GM12878 (cell line): ENCODE results near the gene STAT5A. TPM values are rescaled to one million over a fixed set of nuclear protein-coding genes. Genes with fewer than 3 reads are reported as not detected.

Experiments
- BCL11A ChIP-seq: IDR thresholded peaks from 2 replicates; pipeline ENCODE4 v1.6.1; 2011; ENCODE audit warnings: low read depth, low read length
- BHLHE40 ChIP-seq, 2 experiments: fragments of 450-650 bp in 1 of 2; IDR thresholded peaks; 2 replicates each; pipeline ENCODE4 v1.6.1; 2011 to 2017; ENCODE audit warnings: low read depth in 2 of 2, borderline replicate concordance in 1 of 2, improper control_type of control experiment in 1 of 2, low read length in 1 of 2, mild to moderate bottlenecking in 1 of 2
- CREM ChIP-seq: IDR thresholded peaks from 2 replicates; pipeline ENCODE4 v1.6.1; 2014; ENCODE audit warnings: antibody characterized with exemption, low read depth
- EGR1 ChIP-seq, 2 experiments: IDR thresholded peaks; 1 replicate in 1 of 2; 2 replicates in 1 of 2; pipeline ENCODE4 v1.6.1; 2011 to 2012; ENCODE audit warnings: low read depth in 2 of 2, low read length in 2 of 2, borderline replicate concordance in 1 of 2, mild to moderate bottlenecking in 1 of 2, moderate library complexity in 1 of 2
- IKZF2 ChIP-seq, 2 experiments: fragments of 450-650 bp; IDR thresholded peaks; 2 replicates each; pipeline ENCODE4 v1.6.1; 2017; ENCODE audit warnings: mild to moderate bottlenecking in 2 of 2, moderate library complexity in 2 of 2
- KDM1A ChIP-seq: fragments of 200-600 bp; sonication (generic); IDR thresholded peaks from 2 replicates; pipeline ENCODE4 v1.6.1; 2016; ENCODE audit warnings: borderline replicate concordance
- MTA2 ChIP-seq: fragments of 450-650 bp; IDR thresholded peaks from 2 replicates; pipeline ENCODE4 v1.6.1; 2016; ENCODE audit warnings: low read depth, mild to moderate bottlenecking, moderate library complexity
- NR2C1 ChIP-seq: fragments of 450-650 bp; IDR thresholded peaks from 2 replicates; pipeline ENCODE4 v1.6.1; 2017; ENCODE audit warnings: antibody characterized with exemption, mild to moderate bottlenecking, moderate library complexity
- NR2C2 ChIP-seq: IDR thresholded peaks from 2 replicates; pipeline ENCODE4 v1.6.1; 2011; ENCODE audit warnings: borderline replicate concordance, low read depth; ENCODE audit not compliant: control insufficient read depth, insufficient read length
- NRF1 ChIP-seq: conservative IDR thresholded peaks from 2 replicates; pipeline ENCODE4 v1.6.1; 2011; ENCODE audit warnings: mild to moderate bottlenecking, low read depth, low read length, improper control_type of control experiment
- PML ChIP-seq: IDR thresholded peaks from 2 replicates; pipeline ENCODE4 v1.6.1; 2012; ENCODE audit warnings: low read length, inconsistent platforms
- POLR2AphosphoS2 ChIP-seq: IDR thresholded peaks from 2 replicates; pipeline ENCODE4 v1.6.1; 2011; ENCODE audit warnings: low read depth, mild to moderate bottlenecking, low read length, improper control_type of control experiment, moderate library complexity
- RAD51 ChIP-seq: fragments of 450-650 bp; IDR thresholded peaks from 2 replicates; pipeline ENCODE4 v1.6.1; 2016; ENCODE audit warnings: moderate library complexity, mild to moderate bottlenecking, inconsistent platforms
- RELA ChIP-seq: fragments of 450-650 bp; IDR thresholded peaks from 2 replicates; pipeline ENCODE4 v1.8.0; 2014; ENCODE audit warnings: borderline replicate concordance; ENCODE audit not compliant: partially characterized antibody
- SIX5 ChIP-seq: IDR thresholded peaks from 2 replicates; pipeline ENCODE4 v1.6.1; 2011; ENCODE audit warnings: mild to moderate bottlenecking, low read depth, low read length, moderate library complexity; ENCODE audit not compliant: severe bottlenecking
- SMAD1 ChIP-seq: fragments of 450-650 bp; IDR thresholded peaks from 2 replicates; pipeline ENCODE4 v1.6.1; 2018; ENCODE audit warnings: mild to moderate bottlenecking, low read depth; ENCODE audit not compliant: partially characterized antibody
- SMARCA5 ChIP-seq: fragments of 450-650 bp; IDR thresholded peaks from 2 replicates; pipeline ENCODE4 v1.6.1; 2017; ENCODE audit warnings: mild to moderate bottlenecking
- SP1 ChIP-seq: IDR thresholded peaks from one replicate; pipeline ENCODE4 v1.6.1; 2011; ENCODE audit warnings: low read depth, low read length
- SREBF2 ChIP-seq: IDR thresholded peaks from 2 replicates; pipeline ENCODE4 v1.6.1; 2012; ENCODE audit warnings: mild to moderate bottlenecking, low read length
- SUZ12 ChIP-seq: fragments of 200-600 bp; sonication (generic); IDR thresholded peaks from one replicate; pipeline ENCODE4 v1.6.1; 2018; ENCODE audit warnings: antibody characterized with exemption, mild to moderate bottlenecking; ENCODE audit not compliant: unreplicated experiment
- ZNF207 ChIP-seq: fragments of 450-650 bp; IDR thresholded peaks from 2 replicates; pipeline ENCODE4 v1.6.1; 2014; ENCODE audit warnings: antibody characterized with exemption, mild to moderate bottlenecking, borderline replicate concordance
- ZNF24 ChIP-seq: fragments of 450-650 bp; IDR thresholded peaks from 2 replicates; pipeline ENCODE4 v1.6.1; 2017; ENCODE audit warnings: antibody characterized with exemption, mild to moderate bottlenecking
- ZNF274 ChIP-seq: IDR thresholded peaks from one replicate; pipeline ENCODE4 v1.8.0; 2011; ENCODE audit not compliant: insufficient read length, insufficient read depth
- ZZZ3 ChIP-seq: IDR thresholded peaks from 2 replicates; pipeline ENCODE4 v1.6.1; 2011; ENCODE audit warnings: low read depth; ENCODE audit not compliant: control insufficient read depth, insufficient read length
- polyA plus RNA-seq, 11 experiments: library from polyadenylated mRNA; depleted of rRNA in 4 of 11; unstranded in 6 of 11; stranded (reverse) in 5 of 11; fragments of >200 nt; fragmentation: Nextera tagmentation in 4 of 11; fragmentation: Illumina TruSeq in 1 of 11; extraction: Ambion mirVana in 4 of 11; extraction: Trizol in 1 of 11; gene quantifications; 1 replicate in 1 of 11; 2 replicates in 10 of 11; pipeline versions ENCODE4 v1.2.1 to v1.2.3, GENCODE V29; 2011 to 2016; ENCODE audit warnings: inconsistent platforms in 2 of 11, missing spikeins in 2 of 11, low read depth in 1 of 11
- total RNA-seq, 4 experiments: library from RNA; depleted of rRNA in 3 of 4; stranded (reverse); fragments of >200 nt in 3 of 4; fragmentation: Illumina TruSeq in 1 of 4; extraction: Trizol in 1 of 4; gene quantifications; 2 replicates each; pipeline versions ENCODE4 v1.2.1 to v1.2.3, GENCODE V29; 2013 to 2021
- TF ChIP-seq, protein P1 (sequence below): IDR thresholded peaks from 2 replicates; pipeline ENCODE4 v1.6.1; 2011; ENCODE audit warnings: low read depth, mild to moderate bottlenecking, low read length, moderate library complexity, borderline replicate concordance; ENCODE audit errors: extremely low read depth
- TF ChIP-seq, protein P2 (sequence below): fragments of 150-350 bp; IDR thresholded peaks from 2 replicates; pipeline ENCODE4 v1.6.1; 2014; ENCODE audit warnings: mild to moderate bottlenecking, low read depth, low read length
- TF ChIP-seq, protein P3 (sequence below): fragments of 450-650 bp; IDR thresholded peaks from 2 replicates; pipeline ENCODE4 v1.6.1; 2014; ENCODE audit warnings: mild to moderate bottlenecking
- TF ChIP-seq, protein P4 (sequence below), 3 experiments: IDR thresholded peaks in 2 of 3; conservative IDR thresholded peaks in 1 of 3; 2 replicates each; pipeline ENCODE4 v1.5.1; 2011; ENCODE audit warnings: low read depth in 3 of 3, low read length in 3 of 3, mild to moderate bottlenecking in 3 of 3, control low read depth in 2 of 3, moderate library complexity in 2 of 3, inconsistent platforms in 1 of 3, mixed read lengths in 1 of 3; ENCODE audit not compliant: control insufficient read depth in 2 of 3, insufficient read depth in 1 of 3; ENCODE audit errors: extremely low read depth in 1 of 3

STAT5A gene
- total and polyA plus RNA-seq, 10 of the 15 experiments (the other 5 are each of a cell fraction or from before 2014, with no cell fraction given), result 14.8 to 86.4 (median 41.5) TPM

DNA sequence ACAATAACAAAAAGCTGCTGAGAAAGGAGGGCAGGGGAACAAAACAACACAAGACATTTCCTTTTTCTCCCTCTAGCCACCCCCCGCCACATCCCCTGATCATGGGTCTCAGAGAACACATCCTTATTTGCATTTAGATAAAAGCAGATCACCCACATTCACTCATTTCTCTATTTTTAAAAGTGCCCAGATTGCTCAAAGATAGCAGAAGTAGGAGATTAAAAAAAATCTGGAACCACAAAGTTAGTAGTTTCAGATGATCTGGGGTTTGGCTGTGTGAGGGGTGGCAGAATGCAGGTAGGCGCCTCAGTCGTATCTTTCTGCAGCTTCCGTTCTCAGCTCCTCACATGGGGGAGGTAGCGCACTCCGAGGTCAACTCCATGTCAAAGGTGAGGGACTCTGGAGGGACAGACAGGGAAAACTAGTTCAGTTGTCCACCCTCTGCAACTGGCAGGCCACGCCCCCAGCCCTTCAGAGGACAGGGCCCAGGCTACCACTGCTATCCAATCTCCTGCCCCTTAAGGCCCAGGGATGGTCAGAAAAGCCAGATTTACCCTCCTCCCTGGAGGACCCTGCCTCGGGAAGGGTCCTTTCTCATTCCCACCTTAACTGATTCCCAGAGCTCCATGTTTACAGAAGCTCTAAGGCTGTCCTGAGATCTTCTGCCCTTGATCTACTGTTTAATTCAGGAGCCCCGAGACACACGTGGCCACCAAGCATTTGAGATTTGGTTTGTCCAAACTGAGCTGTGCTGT lies 27.3 kb downstream of the STAT5A start (continued):
- TF ChIP-seq NR2C2 (no peak), BHLHE40 (IDR thresholded peaks at IDR 0.05; ENCODE audit: borderline replicate concordance in 1 of 2, low read depth in 2 of 2, low read length in 1 of 2) (peak in 1 of 2 experiments; percentile 32; a peak in 1 of 4 replicates), NR2C1 (no peak), SUZ12 (no peak), SREBF2 (no peak), SMAD1 (no peak), ZNF207 (no peak), BCL11A (no peak), ZNF24 (no peak), POLR2AphosphoS2 (no peak), NRF1 (no peak), RELA (no peak), ZZZ3 (no peak), ZNF274 (no peak), RAD51 (no peak), MTA2 (peak; percentile 66), CREM (no peak), KDM1A (no peak), SP1 (no peak), PML (0 out of 2 replicates have a peak, but pooled peaks have one; percentile 16), EGR1 (IDR thresholded peaks at IDR 0.05; ENCODE audit: borderline replicate concordance in 1 of 2, low read depth in 2 of 2, low read length in 2 of 2) (no peak), IKZF2 (IDR thresholded peaks at IDR 0.05) (peak; percentile 61 to 62; a peak in 3 of 4 replicates), SMARCA5 (no peak), SIX5 (no peak)
- TF ChIP-seq, protein P1, sequence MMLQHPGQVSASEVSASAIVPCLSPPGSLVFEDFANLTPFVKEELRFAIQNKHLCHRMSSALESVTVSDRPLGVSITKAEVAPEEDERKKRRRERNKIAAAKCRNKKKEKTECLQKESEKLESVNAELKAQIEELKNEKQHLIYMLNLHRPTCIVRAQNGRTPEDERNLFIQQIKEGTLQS, result no peak
- TF ChIP-seq, protein P2, sequence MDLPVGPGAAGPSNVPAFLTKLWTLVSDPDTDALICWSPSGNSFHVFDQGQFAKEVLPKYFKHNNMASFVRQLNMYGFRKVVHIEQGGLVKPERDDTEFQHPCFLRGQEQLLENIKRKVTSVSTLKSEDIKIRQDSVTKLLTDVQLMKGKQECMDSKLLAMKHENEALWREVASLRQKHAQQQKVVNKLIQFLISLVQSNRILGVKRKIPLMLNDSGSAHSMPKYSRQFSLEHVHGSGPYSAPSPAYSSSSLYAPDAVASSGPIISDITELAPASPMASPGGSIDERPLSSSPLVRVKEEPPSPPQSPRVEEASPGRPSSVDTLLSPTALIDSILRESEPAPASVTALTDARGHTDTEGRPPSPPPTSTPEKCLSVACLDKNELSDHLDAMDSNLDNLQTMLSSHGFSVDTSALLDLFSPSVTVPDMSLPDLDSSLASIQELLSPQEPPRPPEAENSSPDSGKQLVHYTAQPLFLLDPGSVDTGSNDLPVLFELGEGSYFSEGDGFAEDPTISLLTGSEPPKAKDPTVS, result no peak
- TF ChIP-seq, protein P3, sequence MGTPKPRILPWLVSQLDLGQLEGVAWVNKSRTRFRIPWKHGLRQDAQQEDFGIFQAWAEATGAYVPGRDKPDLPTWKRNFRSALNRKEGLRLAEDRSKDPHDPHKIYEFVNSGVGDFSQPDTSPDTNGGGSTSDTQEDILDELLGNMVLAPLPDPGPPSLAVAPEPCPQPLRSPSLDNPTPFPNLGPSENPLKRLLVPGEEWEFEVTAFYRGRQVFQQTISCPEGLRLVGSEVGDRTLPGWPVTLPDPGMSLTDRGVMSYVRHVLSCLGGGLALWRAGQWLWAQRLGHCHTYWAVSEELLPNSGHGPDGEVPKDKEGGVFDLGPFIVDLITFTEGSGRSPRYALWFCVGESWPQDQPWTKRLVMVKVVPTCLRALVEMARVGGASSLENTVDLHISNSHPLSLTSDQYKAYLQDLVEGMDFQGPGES, result no peak
- TF ChIP-seq, protein P4, sequence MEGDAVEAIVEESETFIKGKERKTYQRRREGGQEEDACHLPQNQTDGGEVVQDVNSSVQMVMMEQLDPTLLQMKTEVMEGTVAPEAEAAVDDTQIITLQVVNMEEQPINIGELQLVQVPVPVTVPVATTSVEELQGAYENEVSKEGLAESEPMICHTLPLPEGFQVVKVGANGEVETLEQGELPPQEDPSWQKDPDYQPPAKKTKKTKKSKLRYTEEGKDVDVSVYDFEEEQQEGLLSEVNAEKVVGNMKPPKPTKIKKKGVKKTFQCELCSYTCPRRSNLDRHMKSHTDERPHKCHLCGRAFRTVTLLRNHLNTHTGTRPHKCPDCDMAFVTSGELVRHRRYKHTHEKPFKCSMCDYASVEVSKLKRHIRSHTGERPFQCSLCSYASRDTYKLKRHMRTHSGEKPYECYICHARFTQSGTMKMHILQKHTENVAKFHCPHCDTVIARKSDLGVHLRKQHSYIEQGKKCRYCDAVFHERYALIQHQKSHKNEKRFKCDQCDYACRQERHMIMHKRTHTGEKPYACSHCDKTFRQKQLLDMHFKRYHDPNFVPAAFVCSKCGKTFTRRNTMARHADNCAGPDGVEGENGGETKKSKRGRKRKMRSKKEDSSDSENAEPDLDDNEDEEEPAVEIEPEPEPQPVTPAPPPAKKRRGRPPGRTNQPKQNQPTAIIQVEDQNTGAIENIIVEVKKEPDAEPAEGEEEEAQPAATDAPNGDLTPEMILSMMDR (IDR thresholded peaks at IDR 0.05 in 2 of 3, conservative IDR thresholded peaks at IDR 0.05 in 1 of 3; ENCODE audit: control insufficient read depth in 2 of 3, extremely low read depth in 1 of 3, insufficient read depth in 1 of 3, low read depth in 3 of 3, low read length in 3 of 3), result no peak
